Parathyroid adenoma (tissue), 2 donors: ENCODE data around the gene ITGB1.

Experiments
- H2AFZ ChIP-seq: fragments of 300-600 bp; sonication (generic); one replicate; pipeline ENCODE4 v1.7.0; 2017; ENCODE audit warnings: antibody characterized with exemption, mild to moderate bottlenecking
- H3K27ac ChIP-seq: fragments of 300-600 bp; sonication (generic); one replicate; pipeline ENCODE4 v1.7.0; 2017
- H3K27me3 ChIP-seq: fragments of 300-600 bp; sonication (generic); one replicate; pipeline ENCODE4 v1.7.0; 2017; ENCODE audit warnings: low read length; ENCODE audit not compliant: control insufficient read depth, insufficient read depth
- H3K36me3 ChIP-seq: fragments of 300-600 bp; sonication (generic); one replicate; pipeline ENCODE4 v1.7.0; 2017; ENCODE audit warnings: low read length; ENCODE audit not compliant: control insufficient read depth, insufficient read depth
- H3K4me1 ChIP-seq: fragments of 300-600 bp; sonication (generic); one replicate; pipeline ENCODE4 v1.7.0; 2017; ENCODE audit warnings: control low read depth
- H3K4me2 ChIP-seq: fragments of 300-600 bp; sonication (generic); one replicate; pipeline ENCODE4 v1.7.0; 2017; ENCODE audit warnings: low read length
- H3K4me3 ChIP-seq: fragments of 300-600 bp; sonication (generic); one replicate; pipeline ENCODE4 v1.7.0; 2017; ENCODE audit warnings: low read depth, low read length
- H3K79me2 ChIP-seq: fragments of 300-600 bp; sonication (generic); one replicate; pipeline ENCODE4 v1.7.0; 2017; ENCODE audit warnings: control low read depth
- H3K9ac ChIP-seq: fragments of 300-600 bp; sonication (generic); one replicate; pipeline ENCODE4 v1.7.0; 2017; ENCODE audit warnings: mild to moderate bottlenecking
- H3K9me3 ChIP-seq: fragments of 300-600 bp; sonication (generic); one replicate; pipeline ENCODE4 v1.7.0; 2017; ENCODE audit warnings: low read length; ENCODE audit not compliant: control insufficient read depth
- CTCF ChIP-seq: fragments of 300-600 bp; sonication (generic); IDR thresholded peaks from one replicate; pipeline ENCODE4 v1.7.0; 2017; ENCODE audit warnings: antibody characterized with exemption, mild to moderate bottlenecking
- donor health status: primary hyperparathyroidism.

ITGB1 gene

DNA sequence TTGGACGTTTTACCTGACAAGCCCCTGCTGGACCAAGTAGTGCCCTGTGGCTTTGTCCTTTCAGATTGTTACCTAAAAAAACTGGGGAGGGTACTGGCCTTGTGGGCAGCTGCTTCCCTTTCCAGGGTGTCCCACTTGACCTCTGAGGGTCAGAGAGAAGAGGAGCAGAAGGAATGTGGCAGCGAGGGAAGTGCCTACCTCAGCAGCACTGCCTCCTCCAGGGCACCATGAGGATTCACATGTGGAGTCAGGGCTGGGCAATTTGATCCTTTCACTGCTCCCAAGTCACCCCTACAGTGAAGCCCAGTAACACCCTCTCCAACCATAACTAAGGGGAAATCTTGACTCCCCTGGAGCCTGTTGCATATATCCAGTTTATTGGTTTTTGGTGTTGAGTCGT, 64.6 kb downstream of the ITGB1 start:
- no peaks in the 10 kb centered on the region for H3K79me2 ChIP-seq
- no peak overlapping the region for H2AFZ ChIP-seq
- no peaks in the 10 kb centered on the region for H3K36me3 ChIP-seq
- no peak for TF ChIP-seq CTCF
- no peak overlapping the region for H3K9ac ChIP-seq
- H3K4me3 ChIP-seq, result no peak overlapping the region
- H3K4me2 ChIP-seq, result no peak overlapping the region
- no peaks in the 10 kb centered on the region for H3K9me3 ChIP-seq
- no peaks in the 10 kb centered on the region for H3K27me3 ChIP-seq
- H3K27ac ChIP-seq, result no peak overlapping the region
- no peaks in the 10 kb centered on the region for H3K4me1 ChIP-seq

DNA sequence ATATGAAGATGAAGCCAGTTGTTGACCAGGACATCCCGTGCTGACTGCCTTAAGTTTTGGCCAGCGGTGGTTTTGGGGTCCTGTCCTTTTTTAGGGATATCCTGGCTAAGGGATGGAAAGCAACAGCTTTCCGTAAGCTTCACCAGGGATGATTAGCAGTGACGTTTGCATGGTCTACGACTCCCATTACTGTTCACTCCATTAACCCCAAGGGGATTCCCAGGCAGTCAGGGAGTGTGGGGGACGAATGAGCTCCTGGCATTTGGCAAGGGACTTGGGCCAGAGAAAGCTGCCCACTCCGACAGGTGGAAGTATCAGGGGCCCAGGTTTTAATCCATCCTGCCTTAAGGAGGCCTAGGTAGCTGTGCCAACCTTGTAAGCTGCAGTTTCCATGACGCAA, 66.8 kb downstream of the ITGB1 start:
- Histone ChIP-seq H3K4me2 (no peak overlapping the region), H3K4me1 (no peaks in the 10 kb centered on the region), H3K27me3 (no peaks in the 10 kb centered on the region), H2AFZ (no peak overlapping the region), H3K4me3 (no peak overlapping the region), H3K36me3 (no peaks in the 10 kb centered on the region), H3K27ac (no peak overlapping the region), H3K79me2 (no peaks in the 10 kb centered on the region), H3K9ac (no peak overlapping the region), H3K9me3 (no peaks in the 10 kb centered on the region)
- TF ChIP-seq CTCF, result no peak

DNA sequence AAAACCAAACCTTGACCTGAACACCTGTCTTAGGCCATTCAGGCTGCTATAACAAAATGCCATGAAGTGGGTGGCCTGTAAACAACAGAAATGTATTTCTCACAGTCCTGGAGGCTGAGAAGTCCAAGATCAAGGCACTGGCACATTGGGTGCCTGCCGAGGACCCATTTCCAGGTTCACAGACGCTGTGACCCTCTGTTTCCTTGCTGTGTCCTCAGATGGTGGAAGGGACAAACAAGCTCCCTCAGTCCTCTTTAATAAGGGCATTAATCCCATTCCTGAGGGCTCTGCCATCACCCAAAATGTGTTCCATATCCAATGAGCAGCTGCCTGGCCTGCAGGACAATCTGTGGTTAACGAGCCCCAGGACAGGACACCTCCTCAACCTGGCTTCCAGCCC, 67.6 kb downstream of the ITGB1 start:
- H3K4me1 ChIP-seq, result no peaks in the 10 kb centered on the region
- H3K27ac ChIP-seq, result no peak overlapping the region
- H3K9ac ChIP-seq, result no peak overlapping the region
- no peaks in the 10 kb centered on the region for H3K79me2 ChIP-seq
- H3K4me3 ChIP-seq, result no peak overlapping the region
- no peaks in the 10 kb centered on the region for H3K27me3 ChIP-seq
- no peak overlapping the region for H3K4me2 ChIP-seq
- H3K9me3 ChIP-seq, result no peaks in the 10 kb centered on the region
- no peaks in the 10 kb centered on the region for H3K36me3 ChIP-seq
- H2AFZ ChIP-seq, result no peak overlapping the region
- no peak for TF ChIP-seq CTCF

DNA sequence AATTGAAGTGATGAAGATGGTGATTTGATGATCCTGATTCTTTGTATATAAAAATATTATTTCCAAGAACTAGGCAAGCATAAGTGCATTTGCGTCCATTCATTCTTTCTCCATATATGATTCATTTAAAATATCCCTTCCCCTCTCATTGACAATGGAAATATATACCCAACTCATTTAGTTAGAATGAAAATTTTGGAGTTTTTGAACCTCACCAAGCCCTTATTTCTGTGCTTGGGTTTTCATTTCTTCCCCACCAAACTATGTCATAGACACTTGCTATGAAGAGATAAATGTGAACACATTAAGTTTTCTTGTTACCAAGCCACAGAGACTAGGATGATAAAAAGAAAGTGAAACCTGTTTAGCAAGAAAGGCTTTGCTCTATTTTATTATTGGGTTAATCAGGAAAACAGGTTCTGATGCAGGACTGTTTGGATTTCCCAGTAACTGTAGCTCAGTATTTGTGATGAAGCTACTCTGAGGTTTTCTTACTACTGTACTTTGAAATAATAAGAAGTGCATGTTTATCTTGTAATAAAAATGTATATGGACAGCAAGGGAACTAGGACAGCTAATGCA, 68.3 kb downstream of the ITGB1 start:
- Histone ChIP-seq H3K4me2 (no peak overlapping the region), H3K79me2 (no peaks in the 10 kb centered on the region), H3K27me3 (no peaks in the 10 kb centered on the region), H3K9me3 (no peaks in the 10 kb centered on the region), H3K4me1 (no peaks in the 10 kb centered on the region), H3K9ac (no peak overlapping the region), H2AFZ (no peak overlapping the region), H3K36me3 (no peaks in the 10 kb centered on the region), H3K4me3 (no peak overlapping the region), H3K27ac (no peak overlapping the region)
- TF ChIP-seq CTCF, result no peak

GRCh38 chr10:32888161-32888927, 69.7 kb downstream of the ITGB1 start:
- H3K27ac ChIP-seq, result no peak overlapping the region
- no peaks in the 10 kb centered on the region for H3K9me3 ChIP-seq
- H3K27me3 ChIP-seq, result no peaks in the 10 kb centered on the region
- H2AFZ ChIP-seq, result no peak overlapping the region
- no peak overlapping the region for H3K9ac ChIP-seq
- TF ChIP-seq CTCF, result no peak
- no peak overlapping the region for H3K4me2 ChIP-seq
- no peaks in the 10 kb centered on the region for H3K79me2 ChIP-seq
- H3K36me3 ChIP-seq, result no peaks in the 10 kb centered on the region
- no peaks in the 10 kb centered on the region for H3K4me1 ChIP-seq
- H3K4me3 ChIP-seq, result no peak overlapping the region
